Effector memory CD4-positive, alpha-beta T cell (primary cell): ENCODE results near the gene MDM2.
"Not testable (repeated sequence)": the region's sequence is repeated elsewhere in the genome, so short reads cannot be mapped to it uniquely, and the experiment has no call there.

Experiments
- DNase-seq, 3 donors: peaks; one replicate each; pipeline ENCODE4 v3.0.0-alpha.2; 2020
- H3K27ac ChIP-seq: 2 replicates; pipeline ENCODE4 v1.7.0; 2013; ENCODE audit warnings: mild to moderate bottlenecking, low read length, moderate library complexity; ENCODE audit not compliant: insufficient read depth, poor library complexity, severe bottlenecking
- H3K27me3 ChIP-seq: replicated peaks from 2 replicates; pipeline ENCODE4 v1.7.0; 2013; ENCODE audit warnings: mild to moderate bottlenecking, low read length; ENCODE audit not compliant: insufficient read depth, control insufficient read depth, poor library complexity, severe bottlenecking
- H3K36me3 ChIP-seq: 2 replicates; pipeline ENCODE4 v1.7.0; 2013; ENCODE audit warnings: mild to moderate bottlenecking, low read length, moderate library complexity; ENCODE audit not compliant: control insufficient read depth, insufficient read depth
- H3K4me1 ChIP-seq: 2 replicates; pipeline ENCODE4 v1.7.0; 2013; ENCODE audit warnings: low read length, mild to moderate bottlenecking; ENCODE audit not compliant: control insufficient read depth, insufficient read depth, poor library complexity, severe bottlenecking
- H3K4me3 ChIP-seq: 2 replicates; pipeline ENCODE4 v1.7.0; 2013; ENCODE audit warnings: low read length, low read depth, mild to moderate bottlenecking; ENCODE audit not compliant: insufficient read depth, poor library complexity, severe bottlenecking
- H3K9me3 ChIP-seq: 2 replicates; pipeline ENCODE4 v1.7.0; 2013; ENCODE audit warnings: mild to moderate bottlenecking, low read length, moderate library complexity; ENCODE audit not compliant: control insufficient read depth

Gene MDM2

DNA sequence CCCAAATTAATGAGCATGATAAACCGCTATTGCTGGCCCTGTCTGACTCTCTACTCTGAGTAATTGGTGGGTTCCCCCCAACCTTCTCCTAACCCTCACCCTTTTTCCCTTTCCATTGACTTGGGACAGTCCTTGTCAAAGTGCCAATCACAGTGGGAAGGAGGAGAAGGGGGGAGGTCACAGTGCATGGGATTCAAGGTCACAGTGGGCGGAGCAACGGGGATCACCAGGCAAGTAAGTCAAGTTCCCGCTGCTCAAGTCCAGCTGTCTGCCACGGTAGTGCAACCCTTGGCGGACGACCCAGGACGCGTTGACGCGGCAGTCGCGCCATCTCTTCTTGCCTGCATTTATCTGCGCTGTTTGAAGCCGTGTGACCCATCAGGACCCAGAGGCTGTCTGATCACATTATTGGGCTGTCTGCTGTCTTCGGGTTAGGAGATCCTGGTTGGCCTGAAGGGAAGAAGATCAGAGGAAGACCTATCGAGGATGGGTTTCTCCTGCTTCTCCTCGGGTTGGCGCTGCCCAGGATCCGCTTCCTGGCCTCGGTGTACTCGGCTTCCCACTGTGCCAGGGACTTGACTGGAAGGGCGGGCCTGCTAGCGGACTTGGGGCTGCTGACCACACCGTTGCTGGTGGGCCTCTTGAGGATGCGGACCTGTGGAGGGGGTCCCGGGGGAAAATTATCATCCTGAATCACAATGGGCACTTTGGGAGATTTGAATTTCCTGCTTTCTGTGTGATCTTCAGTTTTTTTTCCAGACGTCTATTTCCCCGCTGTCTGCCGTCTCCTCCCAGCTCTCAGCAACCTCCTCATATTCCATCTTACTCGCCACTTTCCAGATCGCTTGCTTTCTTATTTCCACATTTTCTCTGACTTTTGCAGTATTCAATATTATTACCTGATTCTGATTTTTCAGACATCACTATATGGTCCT is 3.1 kb upstream of the MDM2 start:
- Histone ChIP-seq H3K9me3 (no peaks in the 10 kb centered on the region), H3K36me3 (no peaks in the 10 kb centered on the region), H3K4me3 (no peak overlapping the region), H3K27me3 (no peaks in the 10 kb centered on the region), H3K27ac (no peak overlapping the region), H3K4me1 (no peaks in the 10 kb centered on the region)
- no peak for DNase-seq

GRCh38 chr12:68805592-68806120 is 2.3 kb upstream of the MDM2 start:
- H3K27ac ChIP-seq, result no peak overlapping the region
- H3K27me3 ChIP-seq, result no peaks in the 10 kb centered on the region
- no peaks in the 10 kb centered on the region for H3K9me3 ChIP-seq
- DNase-seq, result no peak
- no peaks in the 10 kb centered on the region for H3K36me3 ChIP-seq
- H3K4me1 ChIP-seq, result no peaks in the 10 kb centered on the region
- no peak overlapping the region for H3K4me3 ChIP-seq

DNA sequence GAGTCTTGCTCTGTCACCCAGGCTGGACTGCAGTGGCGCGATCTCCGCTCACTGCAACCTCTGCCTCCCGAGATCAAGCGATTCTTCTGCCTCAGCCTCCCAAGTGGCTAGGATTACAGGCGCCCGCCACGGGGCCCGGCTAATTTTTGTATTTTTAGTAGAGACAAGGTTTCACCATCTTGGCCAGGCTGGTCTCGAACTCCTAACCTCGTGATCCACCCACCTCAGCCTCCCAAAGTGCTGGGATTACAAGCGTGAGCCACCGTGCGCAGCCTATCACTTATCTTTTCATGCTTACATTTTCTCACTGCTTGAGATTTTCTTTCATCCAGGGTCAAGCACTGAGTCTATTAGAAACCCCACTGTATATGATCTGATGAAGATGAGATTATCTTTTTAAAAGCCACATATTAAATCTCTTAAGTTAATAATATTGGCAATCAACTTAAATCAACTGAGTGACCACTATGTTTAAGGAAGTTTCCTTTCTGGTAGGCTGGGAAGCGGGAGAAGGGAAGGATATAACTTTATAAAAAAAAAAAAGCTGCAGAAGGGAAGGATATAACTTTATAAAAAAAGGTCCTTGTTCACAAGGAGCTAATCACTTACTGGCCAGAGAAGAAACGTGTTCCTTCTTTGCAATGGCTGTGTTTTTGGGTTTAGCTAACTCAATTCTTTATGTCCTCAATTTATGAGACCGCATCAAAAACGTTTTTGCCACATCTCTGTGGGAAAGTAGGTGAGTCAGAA is 1.3 kb upstream of the MDM2 start:
- Histone ChIP-seq H3K4me3 (no peak overlapping the region), H3K27me3 (no peaks in the 10 kb centered on the region), H3K36me3 (no peaks in the 10 kb centered on the region), H3K4me1 (no peaks in the 10 kb centered on the region), H3K27ac (peak overlapping the region; percentile 92), H3K9me3 (no peaks in the 10 kb centered on the region)
- DNase-seq, result no peak

GRCh38 chr12:68807274-68807575 is 752 bp upstream of the MDM2 start:
- not testable (repeated sequence) for H3K36me3 ChIP-seq, H3K4me1 ChIP-seq, H3K9me3 ChIP-seq, H3K27me3 ChIP-seq, DNase-seq
- Histone ChIP-seq H3K4me3 (peak overlapping the region; percentile 94), H3K27ac (peak overlapping the region; percentile 92)

- Histone ChIP-seq H3K36me3 (no peaks in the 10 kb centered on the region), H3K4me3 (peak overlapping the region; percentile 94), H3K27me3 (no peaks in the 10 kb centered on the region), H3K9me3 (no peaks in the 10 kb centered on the region), H3K27ac (peak overlapping the region; percentile 92), H3K4me1 (no peaks in the 10 kb centered on the region)
- peak; percentile 20 to 28 (median 22) for DNase-seq
Observed at GRCh38 chr12:68808388-68809189, 612 bp downstream of the MDM2 start.

GRCh38 chr12:68809190-68810026 is 1.4 kb downstream of the MDM2 start:
- Histone ChIP-seq H3K27ac (peak overlapping the region; percentile 92), H3K4me1 (peaks cover under 1% of the 10 kb centered on the region), H3K27me3 (no peaks in the 10 kb centered on the region), H3K9me3 (no peaks in the 10 kb centered on the region), H3K36me3 (peaks cover 4% of the 10 kb centered on the region), H3K4me3 (peak overlapping the region; percentile 94)
- DNase-seq, result no peak

DNA sequence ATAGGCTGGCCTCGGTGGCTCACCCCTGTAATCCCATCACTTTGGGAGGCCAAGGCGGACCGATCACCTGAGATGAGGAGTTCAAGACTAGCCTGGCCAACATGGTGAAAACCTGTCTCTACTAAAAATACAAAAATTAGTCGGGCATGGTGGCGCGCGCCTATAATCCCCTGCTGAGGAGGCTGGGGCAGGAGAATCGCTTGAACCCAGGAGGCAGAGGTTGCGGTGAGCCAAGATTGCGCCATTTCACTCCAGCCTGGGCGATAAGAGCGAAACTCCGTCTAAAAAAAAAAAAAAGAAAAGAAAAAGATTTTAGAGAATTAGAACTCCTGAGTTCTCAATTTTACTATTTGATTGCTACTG is 2.0 kb downstream of the MDM2 start:
- H3K27me3 ChIP-seq, H3K4me1 ChIP-seq, H3K4me3 ChIP-seq, H3K9me3 ChIP-seq, H3K27ac ChIP-seq, H3K36me3 ChIP-seq, DNase-seq: not testable (repeated sequence)

- H3K27ac ChIP-seq, H3K9me3 ChIP-seq, H3K4me3 ChIP-seq, H3K4me1 ChIP-seq, H3K27me3 ChIP-seq, DNase-seq: not testable (repeated sequence)
- peaks cover 13% of the 10 kb centered on the region for H3K36me3 ChIP-seq
Observed at GRCh38 chr12:68811573-68811972, 3.6 kb downstream of the MDM2 start.

DNA sequence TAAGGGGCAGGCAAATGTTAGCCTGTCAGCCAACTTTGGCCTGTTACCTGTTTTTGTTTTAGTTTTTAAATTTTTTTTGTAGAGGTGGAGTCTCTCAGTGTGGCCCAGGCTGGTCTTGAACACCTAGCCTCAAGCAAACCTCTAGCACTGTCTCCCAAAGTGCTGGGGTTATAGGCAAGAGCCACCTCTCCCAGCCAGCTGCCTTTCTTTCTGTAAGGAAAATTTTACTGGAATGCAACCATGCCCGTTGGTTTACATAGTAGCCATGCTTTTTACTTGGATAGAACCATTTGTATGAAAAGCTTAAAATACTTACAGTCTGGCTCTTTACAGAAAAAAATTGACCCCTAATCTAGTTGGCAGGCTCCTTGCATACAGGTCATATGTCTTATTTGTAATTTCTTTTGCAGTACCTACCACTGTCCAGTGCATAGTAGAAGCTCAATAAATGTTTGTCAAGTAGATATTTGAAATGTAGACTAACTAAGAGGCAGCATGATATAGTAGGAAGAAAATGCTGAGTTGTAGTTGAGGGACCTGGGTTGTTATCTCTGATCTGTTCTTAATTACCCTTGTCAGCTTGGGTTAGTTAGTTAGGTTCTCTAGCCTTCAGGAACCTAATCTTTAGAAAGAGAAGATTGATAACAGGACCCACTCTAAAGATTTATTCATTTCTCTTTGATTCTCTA is 4.7 kb downstream of the MDM2 start:
- H3K4me3 ChIP-seq, result no peak overlapping the region
- H3K36me3 ChIP-seq, result peaks cover 21% of the 10 kb centered on the region
- peaks cover 6% of the 10 kb centered on the region for H3K4me1 ChIP-seq
- no peak overlapping the region for H3K27ac ChIP-seq
- H3K27me3 ChIP-seq, result no peaks in the 10 kb centered on the region
- no peaks in the 10 kb centered on the region for H3K9me3 ChIP-seq
- DNase-seq, result no peak
